ENCODE measurements around the gene RTN4RL1. TPM values are rescaled to one million over a fixed set of nuclear protein-coding genes. Genes with fewer than 3 reads are reported as not detected.

Gene RTN4RL1
- total RNA-seq, 1 donor: 0.43 TPM

DNA sequence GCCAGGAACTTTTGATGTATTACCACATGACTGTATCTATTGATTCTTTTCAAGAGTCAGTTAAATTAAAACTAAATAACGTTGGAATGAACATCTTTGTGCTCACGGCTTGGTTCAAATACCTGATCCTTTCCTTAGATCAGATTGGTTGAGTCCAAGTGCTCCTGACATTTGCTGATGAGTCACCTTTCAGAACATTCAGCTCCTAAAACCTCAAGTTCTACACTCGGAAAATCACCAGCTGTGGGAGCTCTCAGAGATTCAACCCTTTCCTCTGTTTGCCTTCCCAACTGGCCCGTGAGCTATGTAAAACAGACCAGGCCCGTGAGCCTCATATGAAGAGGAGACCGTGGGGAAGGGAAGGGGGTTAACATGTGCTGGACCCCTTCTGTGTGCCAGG is 68.1 kb downstream of the RTN4RL1 start:
- no peak overlapping the region for H3K4me3 ChIP-seq (ENCODE audit: low read depth, low read length)
- TF ChIP-seq, protein P1, sequence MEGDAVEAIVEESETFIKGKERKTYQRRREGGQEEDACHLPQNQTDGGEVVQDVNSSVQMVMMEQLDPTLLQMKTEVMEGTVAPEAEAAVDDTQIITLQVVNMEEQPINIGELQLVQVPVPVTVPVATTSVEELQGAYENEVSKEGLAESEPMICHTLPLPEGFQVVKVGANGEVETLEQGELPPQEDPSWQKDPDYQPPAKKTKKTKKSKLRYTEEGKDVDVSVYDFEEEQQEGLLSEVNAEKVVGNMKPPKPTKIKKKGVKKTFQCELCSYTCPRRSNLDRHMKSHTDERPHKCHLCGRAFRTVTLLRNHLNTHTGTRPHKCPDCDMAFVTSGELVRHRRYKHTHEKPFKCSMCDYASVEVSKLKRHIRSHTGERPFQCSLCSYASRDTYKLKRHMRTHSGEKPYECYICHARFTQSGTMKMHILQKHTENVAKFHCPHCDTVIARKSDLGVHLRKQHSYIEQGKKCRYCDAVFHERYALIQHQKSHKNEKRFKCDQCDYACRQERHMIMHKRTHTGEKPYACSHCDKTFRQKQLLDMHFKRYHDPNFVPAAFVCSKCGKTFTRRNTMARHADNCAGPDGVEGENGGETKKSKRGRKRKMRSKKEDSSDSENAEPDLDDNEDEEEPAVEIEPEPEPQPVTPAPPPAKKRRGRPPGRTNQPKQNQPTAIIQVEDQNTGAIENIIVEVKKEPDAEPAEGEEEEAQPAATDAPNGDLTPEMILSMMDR (IDR thresholded peaks at IDR 0.05; ENCODE audit: insufficient read depth, low read depth, low read length): no peak
- peak; percentile 27 for DNase-seq (ENCODE audit: low read depth)

DNA sequence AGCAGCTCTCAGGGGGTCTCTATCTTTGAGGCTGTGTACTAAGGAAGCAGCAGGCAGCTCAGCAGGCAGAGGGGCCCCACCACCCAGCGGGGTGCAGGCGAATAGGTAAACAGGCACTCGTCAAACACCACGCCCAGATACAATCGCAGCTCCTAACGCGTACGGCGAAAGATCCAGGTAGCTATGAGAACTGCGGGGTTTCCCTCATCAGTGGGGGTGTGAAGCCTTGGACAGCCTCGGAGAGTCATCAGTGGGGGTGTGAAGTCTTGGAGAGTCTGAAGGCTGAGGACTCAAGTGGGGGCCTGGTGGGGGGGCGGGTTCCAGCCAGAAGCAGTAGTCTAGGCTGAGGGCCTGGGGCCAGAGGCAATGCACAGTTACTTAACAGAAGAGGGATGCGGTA is 69.0 kb downstream of the RTN4RL1 start:
- no peak for DNase-seq (ENCODE audit: low read depth)
- TF ChIP-seq, protein P1 (IDR thresholded peaks at IDR 0.05; ENCODE audit: insufficient read depth, low read depth, low read length): no peak

DNA sequence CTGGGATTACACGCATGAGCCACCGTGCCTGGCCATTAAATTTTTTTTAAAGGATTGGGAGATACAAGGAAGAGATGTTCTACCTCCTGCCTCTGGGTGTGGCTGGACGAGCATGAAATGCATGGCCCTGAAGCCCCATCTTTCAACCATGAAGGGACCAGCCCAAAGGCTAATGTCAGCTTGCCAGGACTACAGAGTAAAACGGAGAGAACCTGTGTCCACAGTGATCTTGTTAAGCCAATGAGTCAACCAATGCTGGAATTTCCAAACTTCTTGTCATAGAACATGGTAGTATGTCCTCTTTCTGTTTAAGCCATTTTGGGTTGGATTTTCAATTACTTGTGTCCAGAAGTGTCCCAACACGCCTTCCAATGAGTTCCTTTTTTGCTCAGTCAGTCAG is 71.3 kb downstream of the RTN4RL1 start:
- no peak overlapping the region for H3K4me3 ChIP-seq (ENCODE audit: low read depth, low read length)
- TF ChIP-seq, protein P1 (IDR thresholded peaks at IDR 0.05; ENCODE audit: insufficient read depth, low read depth, low read length): no peak
- no peak for DNase-seq (ENCODE audit: low read depth)

More for the DNA sequence above, 69.0 kb downstream of the RTN4RL1 start:
- no peak overlapping the region for H3K4me3 ChIP-seq (ENCODE audit: low read depth, low read length)

DNA sequence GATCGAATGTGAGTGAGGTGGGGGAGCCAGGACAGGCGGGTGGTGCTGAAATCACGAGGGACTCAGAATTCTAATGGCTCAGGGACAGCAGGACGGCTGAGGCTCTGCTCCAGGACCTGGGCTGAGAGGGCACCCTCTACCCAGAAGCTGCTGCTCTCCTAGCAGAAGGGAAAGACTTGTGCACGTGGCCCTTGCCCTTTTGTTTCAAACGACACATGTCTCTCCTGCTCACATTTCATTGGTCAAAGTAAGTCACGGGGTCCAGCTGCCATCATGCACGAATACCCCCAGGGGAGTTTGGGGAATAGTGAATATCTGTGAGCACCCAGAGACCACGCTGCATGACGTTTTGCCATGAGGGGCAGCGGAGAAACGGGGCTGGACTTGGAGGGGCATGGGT is 73.2 kb downstream of the RTN4RL1 start:
- TF ChIP-seq, protein P1 (IDR thresholded peaks at IDR 0.05; ENCODE audit: insufficient read depth, low read depth, low read length): no peak
- H3K4me3 ChIP-seq (ENCODE audit: low read depth, low read length): no peak overlapping the region
- DNase-seq (ENCODE audit: low read depth): no peak

DNA sequence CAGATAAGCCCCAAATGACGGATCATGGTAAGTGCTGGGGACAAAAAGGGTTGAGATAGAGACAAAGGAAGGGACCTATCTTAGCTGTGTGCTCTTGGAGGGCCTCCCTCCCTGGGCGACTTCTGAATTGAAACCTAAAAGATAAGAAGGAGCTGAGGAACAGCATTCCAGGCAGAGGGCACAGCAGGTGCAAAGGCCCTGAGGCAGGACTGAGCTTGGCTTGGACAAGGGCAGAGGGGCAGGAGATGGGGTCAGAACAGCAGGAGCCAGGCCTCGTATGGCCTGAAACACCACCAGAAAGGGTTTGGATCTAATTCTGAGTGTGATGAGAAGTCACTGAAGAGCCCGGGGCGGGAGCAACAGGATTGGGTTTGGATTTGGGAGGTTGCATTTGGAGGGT is 75.4 kb downstream of the RTN4RL1 start:
- no peak overlapping the region for H3K4me3 ChIP-seq (ENCODE audit: low read depth, low read length)
- no peak for DNase-seq (ENCODE audit: low read depth)
- TF ChIP-seq, protein P1 (IDR thresholded peaks at IDR 0.05; ENCODE audit: insufficient read depth, low read depth, low read length): no peak

DNA sequence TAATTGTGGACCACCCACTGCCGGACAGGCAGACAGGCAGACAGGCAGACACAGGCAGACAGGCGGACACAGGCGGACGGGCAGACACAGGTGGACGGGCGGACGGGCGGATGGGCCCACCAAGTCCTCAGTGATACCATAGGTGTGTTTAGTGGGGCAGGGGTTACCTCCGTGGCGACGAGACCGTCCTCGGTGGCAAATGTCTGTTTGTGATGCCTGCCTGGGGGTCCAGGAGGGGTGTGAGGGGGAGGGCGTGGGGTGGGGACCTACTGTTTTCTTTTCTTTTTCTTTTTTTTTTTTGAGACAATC is 76.7 kb downstream of the RTN4RL1 start:
- no peak for DNase-seq (ENCODE audit: low read depth)
- H3K4me3 ChIP-seq (ENCODE audit: low read depth, low read length): no peak overlapping the region
- TF ChIP-seq, protein P1 (IDR thresholded peaks at IDR 0.05; ENCODE audit: insufficient read depth, low read depth, low read length): no peak

DNA sequence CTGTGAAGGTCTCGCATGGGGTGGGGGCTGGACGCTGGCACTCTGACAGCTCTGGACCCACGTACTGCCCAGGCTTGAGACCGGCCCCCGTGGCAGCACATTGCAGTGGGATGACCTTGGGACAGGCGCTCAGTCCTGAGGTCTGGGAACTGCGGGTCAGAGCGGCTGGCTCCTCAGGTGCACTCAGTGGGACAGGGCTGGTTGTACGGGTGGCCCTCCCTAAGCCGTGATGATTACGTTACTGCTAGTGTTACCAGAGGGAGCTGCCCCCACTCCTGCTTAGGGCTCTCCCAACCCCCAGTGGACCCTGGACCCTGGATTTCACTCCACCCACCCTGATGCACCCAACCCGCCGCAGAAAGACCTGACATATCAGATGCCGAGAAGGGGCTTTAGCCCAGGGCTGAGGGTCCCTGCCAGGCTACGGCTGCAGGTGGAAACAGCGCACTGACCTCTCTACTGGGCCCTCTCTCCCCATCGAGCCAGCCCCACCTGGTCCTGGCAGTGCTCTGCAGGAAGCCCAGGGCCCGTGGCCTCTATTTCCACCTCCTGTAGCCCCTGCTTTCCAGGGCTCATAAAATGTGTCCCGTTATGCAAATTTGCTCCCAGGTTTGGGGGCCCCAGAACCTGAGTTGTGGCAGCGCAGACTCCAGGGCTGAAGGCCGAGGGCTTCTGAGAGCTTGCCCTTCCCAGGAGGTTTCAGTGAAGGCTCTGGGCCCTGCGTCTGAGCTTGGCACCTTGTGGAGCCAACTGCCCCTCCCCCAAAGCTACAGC is 77.2 kb downstream of the RTN4RL1 start:
- H3K4me3 ChIP-seq (ENCODE audit: low read depth, low read length): no peak overlapping the region
- DNase-seq (ENCODE audit: low read depth): no peak
- TF ChIP-seq, protein P1 (IDR thresholded peaks at IDR 0.05; ENCODE audit: insufficient read depth, low read depth, low read length): no peak
